ENCODE data around the gene EPN3. TPM values are rescaled to one million over a fixed set of nuclear protein-coding genes. Genes with fewer than 3 reads are reported as not detected.

Gene EPN3
- total RNA-seq, 2 experiments from 2014 or later = not detected

DNA sequence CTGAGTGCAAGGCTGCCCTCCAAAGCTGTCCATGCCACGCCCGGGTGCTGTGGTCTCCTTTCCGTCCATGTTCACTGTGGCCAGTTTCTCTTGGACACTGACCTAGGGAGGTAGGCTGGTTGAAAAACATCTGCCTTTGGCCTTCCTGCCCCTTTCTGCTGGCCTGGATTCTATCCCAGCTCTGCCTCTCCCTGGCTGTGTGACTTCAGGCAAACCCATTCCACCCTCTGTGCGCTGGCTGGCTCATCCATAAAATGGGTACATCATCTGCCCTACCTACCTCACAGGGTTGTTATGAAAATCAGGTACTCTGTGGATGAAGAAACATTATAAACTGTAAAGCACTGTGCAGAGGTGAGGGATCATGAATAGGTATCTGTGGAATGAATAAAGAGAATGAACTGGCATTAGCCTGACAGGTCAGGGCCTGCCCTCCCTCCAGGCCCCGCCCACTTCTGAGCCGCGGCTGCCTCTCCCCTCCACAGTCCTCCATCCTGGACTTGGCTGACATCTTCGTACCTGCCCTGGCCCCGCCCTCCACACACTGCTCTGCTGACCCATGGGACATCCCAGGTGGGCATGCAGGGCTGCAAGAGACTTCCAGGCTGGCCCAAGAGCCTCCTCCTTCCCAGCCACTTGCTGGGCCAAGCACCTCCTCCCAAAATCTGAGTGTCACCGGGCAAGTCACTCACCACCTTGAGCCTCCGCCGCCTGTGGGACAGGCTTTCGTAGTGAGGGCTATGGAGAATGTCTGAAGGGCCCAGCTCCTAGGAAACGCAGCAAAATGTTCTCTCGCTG is 7.4 kb downstream of the EPN3 start:
- no peak for DNase-seq
- Mint-ChIP-seq H3K36me3 (ENCODE audit: low read depth) (no peaks in the 10 kb centered on the region), H3K27ac (no peak overlapping the region), H3K27me3 (ENCODE audit: low read depth) (no peaks in the 10 kb centered on the region), H3K9me3 (no peaks in the 10 kb centered on the region), H3K4me1 (ENCODE audit: low read depth) (peaks cover 10% of the 10 kb centered on the region), H3K4me3 (no peak overlapping the region)
- CTCF ChIA-PET = interaction anchor here (0.6 kb wide), 1 partner anchor 277 kb away, joined by 3 read pairs; no protein-coding TSS in a partner anchor
- intact Hi-C loops (cut with micrococcal nuclease) = loop anchor here (10.0 kb wide), 1 partner anchor 615 kb away; the partner anchor contains the start of gene NME1

DNA sequence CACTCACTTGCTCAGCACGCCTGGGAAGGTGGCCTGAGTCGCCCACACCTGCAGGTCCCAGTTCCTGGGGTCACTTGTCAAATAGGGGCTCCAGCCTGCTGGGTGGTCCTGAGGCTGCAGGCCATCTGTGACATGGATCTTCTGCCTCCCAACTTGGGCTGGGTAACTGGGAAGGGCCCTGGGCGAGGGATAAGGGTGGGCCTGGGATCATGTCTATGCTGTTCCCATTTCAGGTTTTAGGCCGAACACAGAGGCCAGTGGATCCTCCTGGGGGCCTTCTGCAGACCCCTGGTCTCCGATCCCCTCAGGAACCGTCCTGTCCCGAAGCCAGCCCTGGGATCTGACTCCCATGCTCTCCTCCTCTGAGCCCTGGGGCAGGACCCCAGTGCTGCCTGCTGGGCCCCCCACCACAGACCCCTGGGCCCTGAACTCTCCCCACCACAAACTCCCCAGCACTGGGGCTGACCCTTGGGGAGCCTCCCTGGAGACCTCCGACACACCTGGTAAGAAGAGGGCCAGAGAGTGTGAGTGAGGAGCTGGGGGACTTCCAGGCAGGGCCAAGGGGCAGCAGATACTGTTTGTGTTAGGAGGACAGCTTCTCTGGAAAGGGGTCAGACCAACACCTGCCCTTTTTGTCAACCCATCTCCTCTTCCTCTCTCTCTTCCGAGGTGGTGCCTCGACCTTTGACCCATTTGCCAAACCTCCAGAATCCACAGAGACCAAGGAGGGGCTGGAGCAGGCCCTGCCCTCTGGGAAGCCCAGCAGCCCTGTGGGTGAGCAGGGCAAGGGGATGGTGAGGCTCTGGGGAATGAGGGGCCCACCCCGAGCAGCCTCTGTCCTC is 8.2 kb downstream of the EPN3 start:
- H3K4me3 Mint-ChIP-seq = no peak overlapping the region
- H3K9me3 Mint-ChIP-seq = no peaks in the 10 kb centered on the region
- no peak for DNase-seq
- peaks cover 10% of the 10 kb centered on the region for H3K4me1 Mint-ChIP-seq (ENCODE audit: low read depth)
- intact Hi-C loops (cut with micrococcal nuclease) = loop anchor here (1.0 to 10.0 kb wide), 2 partner anchors 58 to 614 kb away; partner anchors contain the start of gene NME1
- peaks cover 2% of the 10 kb centered on the region for H3K27me3 Mint-ChIP-seq (ENCODE audit: low read depth)
- CTCF ChIA-PET = interaction anchor here (0.6 to 5.0 kb wide), 6 partner anchors 35 to 276 kb away, joined by 3 to 29 read pairs (median 8); partner anchors contain the start of gene RSAD1
- H3K27ac Mint-ChIP-seq = no peak overlapping the region
- no peaks in the 10 kb centered on the region for H3K36me3 Mint-ChIP-seq (ENCODE audit: low read depth)

DNA sequence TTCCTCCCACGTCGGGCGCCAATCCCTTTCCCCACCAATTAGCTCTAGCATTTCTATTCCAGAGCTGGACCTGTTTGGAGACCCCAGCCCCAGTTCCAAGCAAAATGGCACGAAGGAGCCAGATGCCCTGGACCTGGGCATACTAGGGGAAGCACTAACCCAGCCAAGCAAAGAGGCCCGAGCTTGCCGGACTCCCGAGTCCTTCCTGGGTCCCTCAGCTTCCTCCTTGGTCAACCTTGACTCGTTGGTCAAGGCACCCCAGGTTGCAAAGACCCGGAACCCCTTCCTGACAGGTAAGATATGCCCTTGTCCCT is 8.8 kb downstream of the EPN3 start:
- H3K4me3 Mint-ChIP-seq = peak overlapping the region; percentile 64
- CTCF ChIA-PET = interaction anchor here (0.6 to 5.0 kb wide), 7 partner anchors 9 to 89 kb away, joined by 3 to 29 read pairs (median 6); partner anchors contain the start of gene RSAD1

DNA sequence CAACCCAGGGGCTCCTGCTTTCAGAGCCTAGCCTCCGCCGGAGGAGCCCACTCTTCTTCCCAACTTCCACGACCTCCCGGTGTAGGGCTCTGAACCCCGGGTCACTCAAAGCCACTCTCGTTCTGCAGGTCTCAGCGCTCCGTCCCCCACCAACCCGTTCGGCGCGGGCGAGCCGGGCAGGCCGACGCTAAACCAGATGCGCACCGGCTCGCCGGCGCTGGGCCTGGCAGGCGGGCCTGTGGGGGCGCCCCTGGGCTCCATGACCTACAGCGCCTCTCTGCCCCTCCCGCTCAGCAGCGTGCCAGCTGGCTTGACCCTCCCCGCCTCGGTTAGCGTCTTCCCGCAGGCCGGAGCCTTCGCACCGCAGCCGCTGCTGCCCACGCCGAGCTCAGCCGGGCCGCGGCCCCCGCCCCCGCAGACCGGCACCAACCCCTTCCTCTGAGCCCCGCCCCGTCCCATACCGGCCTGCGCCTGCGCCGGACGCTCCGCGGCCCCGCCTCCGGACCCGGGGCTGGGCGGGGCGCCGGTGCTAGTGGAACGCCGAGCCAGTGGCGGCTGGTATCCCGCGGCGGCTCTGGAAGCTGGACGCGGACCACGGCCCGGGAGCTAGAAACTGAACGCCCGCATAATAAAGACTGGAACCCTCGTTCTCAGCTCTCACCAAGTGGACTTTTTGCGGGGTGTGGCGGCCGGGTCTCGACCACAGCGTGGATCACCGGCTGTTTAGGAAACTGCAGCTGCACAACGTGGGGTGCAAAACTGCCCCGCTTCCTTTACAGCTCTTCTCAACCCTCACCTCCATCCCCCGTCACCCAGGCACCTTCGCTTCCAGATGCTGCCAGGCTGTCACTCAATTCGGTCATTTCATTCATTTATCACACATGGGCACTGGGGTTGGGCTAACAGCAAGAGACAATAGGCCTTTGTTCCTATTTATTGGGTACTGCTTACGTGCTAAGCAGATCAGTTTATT is 9.5 kb downstream of the EPN3 start:
- intact Hi-C loops (cut with micrococcal nuclease) = loop anchor here (1.0 to 10.0 kb wide), 4 partner anchors 31 to 613 kb away; partner anchors contain the start of genes NME1 and RSAD1
- Mint-ChIP-seq H3K9me3 (no peaks in the 10 kb centered on the region), H3K4me3 (peak overlapping the region; percentile 64), H3K27me3 (ENCODE audit: low read depth) (peaks cover 2% of the 10 kb centered on the region), H3K36me3 (ENCODE audit: low read depth) (no peaks in the 10 kb centered on the region), H3K4me1 (ENCODE audit: low read depth) (peaks cover 12% of the 10 kb centered on the region), H3K27ac (no peak overlapping the region)
- peak; percentile 81 for DNase-seq
- CTCF ChIA-PET = interaction anchor here (0.6 to 5.0 kb wide), 8 partner anchors 8 to 89 kb away, joined by 3 to 29 read pairs (median 5); partner anchors contain the start of gene RSAD1

More for the DNA sequence above, 8.8 kb downstream of the EPN3 start:
- no peaks in the 10 kb centered on the region for H3K36me3 Mint-ChIP-seq (ENCODE audit: low read depth)
- peaks cover 2% of the 10 kb centered on the region for H3K27me3 Mint-ChIP-seq (ENCODE audit: low read depth)
- H3K27ac Mint-ChIP-seq = no peak overlapping the region
- H3K9me3 Mint-ChIP-seq = no peaks in the 10 kb centered on the region
- no peak for DNase-seq
- H3K4me1 Mint-ChIP-seq (ENCODE audit: low read depth) = peaks cover 10% of the 10 kb centered on the region
- intact Hi-C loops (cut with micrococcal nuclease) = loop anchor here (1.0 to 10.0 kb wide), 2 partner anchors 59 to 613 kb away; partner anchors contain the start of gene NME1

DNA sequence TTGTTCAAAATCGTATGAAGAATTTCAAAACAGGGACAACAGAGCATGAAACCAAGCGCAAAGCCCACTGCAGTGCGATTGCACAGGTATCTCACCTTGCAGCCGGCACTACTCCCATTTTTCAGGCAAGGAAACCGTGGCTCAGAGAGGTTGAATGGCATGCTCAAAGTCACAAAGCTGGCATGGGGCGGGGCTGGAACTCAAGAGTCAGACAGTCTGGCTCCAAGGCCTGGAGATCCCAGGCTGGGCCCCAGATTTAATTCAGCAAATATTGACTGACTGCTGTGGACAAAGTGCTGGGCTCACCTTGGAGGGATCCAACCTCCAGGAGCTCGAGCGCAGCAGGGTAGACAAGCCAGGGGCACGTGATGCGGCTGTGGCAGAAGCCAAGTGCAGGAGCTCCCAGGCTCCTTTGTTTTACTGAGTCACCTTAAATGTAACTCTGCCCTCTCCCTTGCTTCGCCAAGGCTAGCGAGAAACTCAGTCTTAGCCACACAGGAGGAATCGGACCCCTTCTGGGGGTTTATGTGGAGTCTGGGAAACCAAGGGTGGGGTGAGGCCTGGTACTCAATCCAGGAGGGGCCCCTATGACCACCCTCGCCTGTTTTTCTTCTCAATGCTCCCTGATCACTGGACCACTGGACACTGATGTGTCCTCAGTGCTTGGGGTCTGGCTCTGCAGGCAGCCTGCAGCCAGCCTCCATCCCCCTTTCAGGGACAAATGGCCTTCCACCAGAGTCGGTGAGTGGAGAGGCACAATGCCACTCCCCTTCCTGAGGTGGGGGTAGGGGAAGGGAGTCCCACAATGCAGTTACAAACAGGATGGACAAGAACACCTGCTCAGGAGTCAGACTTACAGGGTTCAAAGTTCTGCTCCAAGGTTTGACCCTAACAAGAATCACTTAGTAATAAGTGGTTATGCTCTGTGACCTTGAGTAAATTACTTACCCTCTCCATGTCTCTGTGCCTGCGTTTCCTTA is 10.6 kb downstream of the EPN3 start:
- DNase-seq = no peak
- no peak overlapping the region for H3K27ac Mint-ChIP-seq
- peaks cover 12% of the 10 kb centered on the region for H3K4me1 Mint-ChIP-seq (ENCODE audit: low read depth)
- no peaks in the 10 kb centered on the region for H3K36me3 Mint-ChIP-seq (ENCODE audit: low read depth)
- CTCF ChIA-PET = interaction anchor here (1.1 to 5.0 kb wide), 5 partner anchors 32 to 88 kb away, joined by 3 to 29 read pairs (median 6); partner anchors contain the start of gene RSAD1
- H3K4me3 Mint-ChIP-seq = peak overlapping the region; percentile 64
- H3K27me3 Mint-ChIP-seq (ENCODE audit: low read depth) = peaks cover 2% of the 10 kb centered on the region
- intact Hi-C loops (cut with micrococcal nuclease) = loop anchor here (1.0 to 10.0 kb wide), 3 partner anchors 32 to 612 kb away; partner anchors contain the start of genes NME1 and RSAD1
- no peaks in the 10 kb centered on the region for H3K9me3 Mint-ChIP-seq

DNA sequence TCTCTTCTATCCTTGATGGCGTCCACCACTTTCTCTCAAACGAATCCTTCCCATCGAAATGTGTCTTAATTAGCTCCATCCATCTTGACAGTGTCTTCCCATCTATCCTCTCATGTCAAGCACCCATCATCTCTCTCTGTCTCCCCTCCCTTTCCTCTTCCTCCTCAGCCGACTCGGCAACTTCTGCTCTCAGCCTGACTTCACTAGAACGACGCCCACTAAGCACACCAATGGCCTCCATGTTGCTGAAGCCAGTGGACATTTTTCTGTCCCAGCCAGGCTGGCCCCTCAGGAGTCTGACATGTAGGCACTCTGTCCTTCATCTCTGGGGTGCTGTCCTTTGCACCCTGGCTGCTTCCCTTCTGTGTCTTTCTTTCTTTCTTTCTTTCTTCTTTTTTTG is 12.0 kb downstream of the EPN3 start:
- H3K36me3 Mint-ChIP-seq (ENCODE audit: low read depth) = no peaks in the 10 kb centered on the region
- no peaks in the 10 kb centered on the region for H3K9me3 Mint-ChIP-seq
- intact Hi-C loops (cut with micrococcal nuclease) = loop anchor here (10.0 kb wide), 1 partner anchor 610 kb away; the partner anchor contains the start of gene NME1
- peaks cover 12% of the 10 kb centered on the region for H3K4me1 Mint-ChIP-seq (ENCODE audit: low read depth)
- H3K4me3 Mint-ChIP-seq = no peak overlapping the region
- no peak for DNase-seq
- CTCF ChIA-PET = interaction anchor here (1.1 to 5.0 kb wide), 3 partner anchors 72 to 238 kb away, joined by 3 to 29 read pairs (median 3); no protein-coding TSS in a partner anchor
- no peak overlapping the region for H3K27ac Mint-ChIP-seq
- H3K27me3 Mint-ChIP-seq (ENCODE audit: low read depth) = peaks cover 2% of the 10 kb centered on the region

DNA sequence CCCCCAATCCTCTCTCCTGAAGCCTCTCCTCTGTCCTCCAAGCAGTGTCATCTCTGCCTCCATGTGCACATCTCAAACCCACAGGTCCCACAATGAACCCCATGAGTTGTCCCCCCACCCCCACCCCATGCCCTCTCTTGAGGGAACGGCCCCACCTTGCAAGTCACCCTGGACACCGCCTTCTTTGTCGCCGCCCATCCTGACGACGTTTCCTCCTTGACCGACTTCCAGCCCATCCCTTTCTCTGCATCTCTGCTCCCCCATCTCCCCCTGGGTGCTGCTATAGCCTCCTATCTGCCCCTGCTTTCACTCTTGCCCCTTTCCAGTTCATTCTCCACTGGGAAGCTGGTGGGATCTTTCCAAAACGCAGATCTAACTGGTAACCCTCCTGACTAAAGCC is 12.8 kb downstream of the EPN3 start:
- Mint-ChIP-seq H3K36me3 (ENCODE audit: low read depth) (no peaks in the 10 kb centered on the region), H3K27ac (no peak overlapping the region), H3K4me3 (no peak overlapping the region), H3K27me3 (ENCODE audit: low read depth) (peaks cover 2% of the 10 kb centered on the region), H3K4me1 (ENCODE audit: low read depth) (peaks cover 12% of the 10 kb centered on the region), H3K9me3 (no peaks in the 10 kb centered on the region)
- CTCF ChIA-PET = interaction anchor here (1.1 to 5.0 kb wide), 3 partner anchors 64 to 237 kb away, joined by 3 to 29 read pairs (median 4); no protein-coding TSS in a partner anchor
- intact Hi-C loops (cut with micrococcal nuclease) = loop anchor here (10.0 kb wide), 1 partner anchor 609 kb away; the partner anchor contains the start of gene NME1
- DNase-seq = no peak

DNA sequence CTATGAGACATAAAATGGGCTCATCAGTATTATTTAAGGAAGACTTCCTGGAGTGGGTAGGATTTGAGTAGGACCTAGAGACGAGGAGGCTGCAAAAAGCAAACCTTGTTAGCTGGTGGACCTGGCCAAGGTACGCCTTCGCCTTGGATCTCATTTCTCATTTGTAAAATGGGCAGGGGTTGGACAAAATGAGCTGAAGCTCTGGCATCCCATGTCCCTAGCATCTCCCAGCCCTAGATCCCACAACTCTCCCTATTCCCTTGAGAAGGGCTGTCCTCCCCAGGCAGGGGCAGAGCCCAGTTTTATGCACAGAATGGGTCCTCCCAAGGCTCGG is 14.1 kb downstream of the EPN3 start:
- Mint-ChIP-seq H3K27ac (no peak overlapping the region), H3K9me3 (no peaks in the 10 kb centered on the region), H3K36me3 (ENCODE audit: low read depth) (no peaks in the 10 kb centered on the region), H3K27me3 (ENCODE audit: low read depth) (peaks cover 2% of the 10 kb centered on the region), H3K4me1 (ENCODE audit: low read depth) (peaks cover 10% of the 10 kb centered on the region), H3K4me3 (peak overlapping the region; percentile 74)
- intact Hi-C loops (cut with micrococcal nuclease) = loop anchor here (1.0 to 10.0 kb wide), 9 partner anchors 64 to 608 kb away; partner anchors contain the start of genes NME1 and RSAD1
- CTCF ChIA-PET = interaction anchor here (0.6 to 1.7 kb wide), 9 partner anchors 9 to 306 kb away, joined by 3 to 11 read pairs (median 4); no protein-coding TSS in a partner anchor
- DNase-seq = no peak

DNA sequence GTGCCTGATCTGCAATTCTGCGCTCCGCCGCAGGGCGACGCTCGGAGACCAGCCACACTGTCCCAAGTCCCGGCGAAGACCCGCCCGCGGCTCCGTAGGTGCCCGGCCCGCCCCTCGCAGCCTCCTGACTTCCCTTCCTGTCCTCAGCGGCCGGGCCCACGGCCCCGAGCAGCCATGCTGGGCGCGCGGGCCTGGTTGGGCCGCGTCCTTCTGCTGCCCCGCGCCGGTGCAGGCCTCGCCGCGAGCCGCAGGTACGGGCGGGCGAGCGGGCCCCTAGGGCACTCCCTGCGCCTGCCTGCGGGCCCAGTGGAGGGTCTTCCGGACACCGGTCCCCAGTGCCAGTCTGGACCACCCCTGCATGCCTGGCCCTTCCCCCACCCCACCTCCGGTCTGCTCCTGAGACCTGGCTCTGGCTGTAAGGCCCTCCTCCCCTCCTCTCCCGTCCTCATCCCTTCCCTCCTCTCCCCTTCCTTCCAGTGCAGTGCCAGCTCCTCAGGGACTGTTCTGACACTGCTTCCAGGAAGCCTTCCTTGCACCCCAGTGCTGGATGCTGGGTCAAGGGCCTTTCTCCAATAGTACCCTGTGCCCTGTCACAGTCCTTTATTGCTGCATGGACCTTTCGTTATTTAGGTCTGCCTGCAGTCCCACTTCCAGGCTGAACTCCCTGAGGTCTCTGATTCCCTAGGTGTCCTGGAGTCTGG is 14.7 kb downstream of the EPN3 start, which contains the start of gene SPATA20:
SPATA20 (plus strand) TSS at position 140 of the 701 bp plus-strand sequence; CDS start at position 175, 35 bp downstream.
- H3K4me1 Mint-ChIP-seq (ENCODE audit: low read depth) = peaks cover 9% of the 10 kb centered on the region
- CTCF ChIA-PET = interaction anchor here (0.5 to 1.7 kb wide), 8 partner anchors 8 to 305 kb away, joined by 3 to 11 read pairs (median 4); no protein-coding TSS in a partner anchor
- H3K4me3 Mint-ChIP-seq = peak within 1 kb of the TSS; percentile 74
- intact Hi-C loops (cut with micrococcal nuclease) = loop anchor here (1.0 to 10.0 kb wide), 9 partner anchors 65 to 608 kb away; partner anchors contain the start of genes NME1 and RSAD1
- peaks cover 2% of the 10 kb centered on the region for H3K27me3 Mint-ChIP-seq (ENCODE audit: low read depth)
- H3K27ac Mint-ChIP-seq = peak within 1 kb of the TSS; percentile 67
- DNase-seq = peak; percentile 92
- no peaks in the 10 kb centered on the region for H3K36me3 Mint-ChIP-seq (ENCODE audit: low read depth)
- H3K9me3 Mint-ChIP-seq = no peaks in the 10 kb centered on the region

All from activated naive CD4-positive, alpha-beta T cell treated with anti-CD3 and anti-CD28 coated beads for 36 hours (primary cell).